HG03108 (cell line): ENCODE results near the gene RCAN2.

Experiments used
- ATAC-seq: cut with Tn5 transposase; IDR thresholded peaks from one replicate; pipeline ENCODE4 v1.9.1; 2021; ENCODE audit warnings: moderate library complexity; ENCODE audit not compliant: unreplicated experiment

RCAN2 gene

GRCh38 chr6:46262928-46263706 lies 228.1 kb downstream of the RCAN2 start:
- ATAC-seq = no peak

GRCh38 chr6:46258249-46258648 lies 233.0 kb downstream of the RCAN2 start:
- no peak for ATAC-seq

- ATAC-seq = no peak
These were observed 235.7 kb downstream of the RCAN2 start for GRCh38 chr6:46255528-46255927.

- no peak for ATAC-seq
These were observed 236.3 kb downstream of the RCAN2 start for GRCh38 chr6:46254946-46255345.

- no peak for ATAC-seq
These were observed 236.9 kb downstream of the RCAN2 start for GRCh38 chr6:46254331-46254730.

GRCh38 chr6:46251583-46252339 lies 239.5 kb downstream of the RCAN2 start:
- no peak for ATAC-seq

- ATAC-seq = no peak
These were observed 243.1 kb downstream of the RCAN2 start for GRCh38 chr6:46248143-46248542.

GRCh38 chr6:46246727-46247126 lies 244.5 kb downstream of the RCAN2 start:
- ATAC-seq = no peak

GRCh38 chr6:46246081-46246480 lies 245.2 kb downstream of the RCAN2 start:
- no peak for ATAC-seq

GRCh38 chr6:46244670-46245069 lies 246.6 kb downstream of the RCAN2 start:
- ATAC-seq = no peak

GRCh38 chr6:46243754-46244153 lies 247.5 kb downstream of the RCAN2 start:
- ATAC-seq = no peak

- no peak for ATAC-seq
These were observed 248.3 kb downstream of the RCAN2 start for GRCh38 chr6:46242921-46243320.

- ATAC-seq = no peak
These were observed 250.2 kb downstream of the RCAN2 start for GRCh38 chr6:46240866-46241565.

- ATAC-seq = no peak
These were observed 254.5 kb downstream of the RCAN2 start for GRCh38 chr6:46236752-46237151.

GRCh38 chr6:46235242-46235641 lies 256.0 kb downstream of the RCAN2 start:
- no peak for ATAC-seq

GRCh38 chr6:46234700-46235099 lies 256.5 kb downstream of the RCAN2 start:
- no peak for ATAC-seq

- no peak for ATAC-seq
These were observed 257.1 kb downstream of the RCAN2 start for GRCh38 chr6:46234156-46234556.

GRCh38 chr6:46233129-46233528 lies 258.1 kb downstream of the RCAN2 start:
- no peak for ATAC-seq

GRCh38 chr6:46222286-46222685 lies 269.0 kb downstream of the RCAN2 start:
- no peak for ATAC-seq

- peak; percentile 42 for ATAC-seq
These were observed 269.9 kb downstream of the RCAN2 start for GRCh38 chr6:46221222-46221793.
